RPMI8226 (cell line): ENCODE results near the gene OR51B4.
"Not testable (repeated sequence)": the region's sequence is repeated elsewhere in the genome, so short reads cannot be mapped to it uniquely, and the experiment has no call there.

Source experiments
- DNase-seq: peaks from one replicate; pipeline ENCODE4 v3.0.0-alpha.2; 2015

OR51B4 gene

DNA sequence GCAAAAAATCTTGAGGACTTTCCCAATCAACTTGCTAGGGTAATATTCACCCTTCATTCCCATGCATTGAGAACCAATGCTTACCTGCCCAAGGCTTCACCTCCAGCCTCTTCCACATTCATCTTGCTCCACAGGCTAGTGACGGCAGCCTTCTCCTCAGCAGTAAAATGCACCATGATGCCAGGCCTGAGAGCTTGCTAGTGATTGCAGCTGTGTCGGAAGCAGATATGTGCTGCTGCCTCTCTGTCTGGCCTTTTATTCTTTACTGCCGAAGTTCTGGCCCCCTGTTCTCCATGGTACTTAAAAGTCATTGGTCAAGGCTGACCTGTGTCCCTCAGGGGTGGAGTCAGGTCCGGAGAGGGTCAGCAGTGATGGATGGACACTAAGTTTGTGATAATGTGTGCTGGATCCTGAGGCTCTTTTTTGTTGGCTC is 32.0 kb downstream of the OR51B4 start, which contains the start of gene HBE1:
Gene HBE1 (minus strand): TSS at position 231 of the 433 bp plus-strand sequence. CDS start 55 bp downstream, at position 176.
- no peak for DNase-seq

- DNase-seq, result no peak
Measured at GRCh38 chr11:5267033-5267563, 34.6 kb downstream of the OR51B4 start.

GRCh38 chr11:5266609-5267008 is 35.1 kb downstream of the OR51B4 start:
- DNase-seq, result no peak

DNA sequence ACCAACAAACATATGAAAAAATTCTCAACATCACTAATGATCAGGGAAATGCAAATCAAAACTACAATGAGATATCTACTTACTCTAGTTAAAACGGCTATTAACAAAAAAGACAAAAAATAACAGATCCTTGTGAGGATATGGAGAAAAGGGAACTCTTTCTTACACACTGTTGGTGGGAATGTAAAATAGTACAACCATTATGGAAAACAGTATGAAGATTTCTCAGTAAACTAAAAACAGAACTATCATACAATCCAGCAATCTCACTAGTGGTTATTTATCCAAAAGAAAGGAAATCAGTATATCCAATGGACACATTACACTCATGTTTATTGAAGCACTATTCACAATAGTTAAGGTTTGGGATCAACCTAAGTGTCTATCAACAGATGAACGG is 35.9 kb downstream of the OR51B4 start:
- DNase-seq, result no peak

GRCh38 chr11:5258543-5259262 is 43.0 kb downstream of the OR51B4 start:
- no peak for DNase-seq

GRCh38 chr11:5257296-5257695 is 44.5 kb downstream of the OR51B4 start:
- no peak for DNase-seq

GRCh38 chr11:5254646-5255413 is 46.9 kb downstream of the OR51B4 start, which contains the start of gene HBG2:
Gene HBG2 (minus strand): TSS chr11:5254781. CDS start chr11:5254728, 53 bp downstream.
- not testable (repeated sequence) for DNase-seq

GRCh38 chr11:5254023-5254422 is 47.7 kb downstream of the OR51B4 start:
- not testable (repeated sequence) for DNase-seq

GRCh38 chr11:5253440-5253839 is 48.3 kb downstream of the OR51B4 start:
- DNase-seq, result not testable (repeated sequence)

- no peak for DNase-seq
Measured at GRCh38 chr11:5252919-5253265, 48.9 kb downstream of the OR51B4 start.

DNA sequence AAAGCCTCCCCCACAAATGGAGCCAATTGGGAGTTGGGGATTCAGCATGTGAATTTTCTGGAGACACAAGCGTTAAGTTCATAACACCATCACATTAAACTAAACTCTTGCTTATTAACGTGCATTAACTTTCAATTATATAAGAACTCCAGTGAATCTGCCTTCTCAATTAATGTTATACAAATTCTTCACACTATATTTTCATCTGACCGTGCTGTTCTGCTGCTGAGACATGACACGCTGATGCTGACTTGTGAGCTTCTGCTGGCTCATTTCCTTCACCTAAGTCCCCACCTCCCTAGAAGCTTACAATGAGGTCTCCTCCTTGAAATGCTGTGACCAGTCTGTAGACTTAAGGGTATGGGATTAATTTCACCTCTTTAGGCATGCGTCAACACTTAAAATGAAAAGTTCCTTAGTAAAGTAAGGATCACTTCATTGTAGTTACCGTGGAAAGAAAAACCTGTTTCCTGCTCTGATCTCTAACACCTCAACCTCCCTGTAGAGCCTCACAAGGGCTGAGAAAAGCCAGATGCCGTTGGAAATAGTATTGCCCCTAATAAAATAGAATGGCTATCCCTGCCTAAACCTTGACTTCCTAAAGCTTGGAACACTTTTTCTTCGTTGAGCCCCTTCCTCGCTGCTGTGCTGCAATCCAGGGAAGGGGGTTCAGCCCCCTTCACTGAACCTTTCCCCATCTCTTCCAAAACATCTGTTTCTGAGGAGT is 49.4 kb downstream of the OR51B4 start:
- no peak for DNase-seq

DNA sequence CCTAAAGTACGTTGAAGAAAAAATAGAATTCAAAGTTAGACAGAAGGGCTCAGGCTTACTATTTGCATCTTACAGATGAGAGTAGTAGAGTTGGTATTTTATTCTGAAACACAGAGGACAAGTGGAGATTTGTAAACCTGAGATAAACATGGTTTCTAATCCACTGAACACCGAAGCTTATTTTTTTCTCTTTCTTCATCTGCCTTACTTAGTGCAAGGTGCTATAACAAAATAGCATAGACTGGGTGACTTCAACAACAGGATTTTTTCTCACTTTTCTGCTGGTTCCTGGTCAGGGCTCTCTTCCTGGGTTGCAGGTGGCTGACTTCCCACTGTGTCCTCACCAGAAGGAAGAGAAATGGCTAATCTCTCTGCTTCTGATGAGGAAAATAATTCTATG is 50.0 kb downstream of the OR51B4 start:
- DNase-seq, result no peak
